Naive thymus-derived CD4-positive, alpha-beta T cell (primary cell): ENCODE measurements around the gene GATD1. TPM values are rescaled to one million over a fixed set of nuclear protein-coding genes. Genes with fewer than 3 reads are reported as not detected.

ENCODE experiments used
- ATAC-seq: fragments of 150-1000 bp; cut with Tn5 transposase; 2 replicates; pipeline ENCODE4 v1.10.0; 2021; ENCODE audit warnings: mild to moderate bottlenecking, moderate library complexity
- CTCF ChIA-PET: fragments of 350-600 bp; sonication (Branson Sonifier 250); formaldehyde crosslinking; loops from one replicate; lab custom pipeline; 2021; ENCODE audit warnings: antibody characterized with exemption; lab: Charles Lee
- POLR2A ChIA-PET: fragments of 350-600 bp; sonication (Branson Sonifier 250); formaldehyde crosslinking; loops from one replicate; lab custom pipeline; 2021; ENCODE audit warnings: antibody characterized with exemption, inconsistent platforms; lab: Charles Lee
- DNase-seq, 9 donors: peaks; one replicate each; pipeline versions ENCODE4 v3.0.0 to v3.0.0-alpha.2; 2020 to 2022; ENCODE audit warnings: mixed read lengths in 1 of 9
- H3K27ac ChIP-seq: one replicate; pipeline ENCODE4 v1.7.0; 2013; ENCODE audit warnings: mild to moderate bottlenecking, low read depth, low read length, moderate library complexity
- H3K27me3 ChIP-seq, 2 donors: one replicate each; pipeline ENCODE4 v1.7.0; 2013; ENCODE audit warnings: low read length in 2 of 2, mild to moderate bottlenecking in 2 of 2, moderate library complexity in 2 of 2; ENCODE audit not compliant: control insufficient read depth in 2 of 2, insufficient read depth in 2 of 2
- H3K36me3 ChIP-seq, 3 experiments: 1 replicate in 2 of 3; 2 replicates in 1 of 3; pipeline ENCODE4 v1.7.0; 2013; ENCODE audit warnings: low read length in 3 of 3, mild to moderate bottlenecking in 3 of 3, moderate library complexity in 1 of 3; ENCODE audit not compliant: insufficient read depth in 3 of 3, control insufficient read depth in 2 of 3
- H3K4me1 ChIP-seq, 2 donors: one replicate each; pipeline ENCODE4 v1.7.0; 2013; ENCODE audit warnings: low read length in 2 of 2, mild to moderate bottlenecking in 2 of 2, moderate library complexity in 1 of 2; ENCODE audit not compliant: control insufficient read depth in 2 of 2, insufficient read depth in 2 of 2
- H3K4me3 ChIP-seq: 2 replicates; pipeline ENCODE4 v1.7.0; 2013; ENCODE audit warnings: mild to moderate bottlenecking, low read length
- H3K9me3 ChIP-seq, 3 experiments: 1 replicate in 2 of 3; 2 replicates in 1 of 3; pipeline ENCODE4 v1.7.0; 2013; ENCODE audit warnings: low read length in 3 of 3; ENCODE audit not compliant: control insufficient read depth in 2 of 3
- H3K27ac Mint-ChIP-seq, 9 donors: one replicate each; pipeline ENCODE4 v1.8.0; 2020 to 2022; ENCODE audit warnings: mixed read lengths in 9 of 9, mild to moderate bottlenecking in 8 of 9, moderate library complexity in 5 of 9, inconsistent platforms in 2 of 9
- H3K27me3 Mint-ChIP-seq, 5 donors: one replicate each; pipeline ENCODE4 v1.8.0; 2021 to 2022; ENCODE audit warnings: mixed read lengths in 5 of 5, mild to moderate bottlenecking in 1 of 5
- H3K36me3 Mint-ChIP-seq, 5 donors: one replicate each; pipeline ENCODE4 v1.8.0; 2020 to 2022; ENCODE audit warnings: mixed read lengths in 5 of 5, mild to moderate bottlenecking in 3 of 5, inconsistent platforms in 1 of 5
- H3K4me1 Mint-ChIP-seq, 7 donors: one replicate each; pipeline ENCODE4 v1.8.0; 2020 to 2022; ENCODE audit warnings: mixed read lengths in 7 of 7, mild to moderate bottlenecking in 3 of 7, inconsistent platforms in 1 of 7
- H3K4me3 Mint-ChIP-seq, 10 donors: one replicate each; pipeline ENCODE4 v1.8.0; 2020 to 2022; ENCODE audit warnings: mild to moderate bottlenecking in 10 of 10, mixed read lengths in 10 of 10, moderate library complexity in 6 of 10, inconsistent platforms in 2 of 10
- H3K9me3 Mint-ChIP-seq, 11 donors: one replicate each; pipeline ENCODE4 v1.8.0; 2020 to 2022; ENCODE audit warnings: mixed read lengths in 11 of 11, mild to moderate bottlenecking in 4 of 11, inconsistent platforms in 1 of 11, moderate library complexity in 1 of 11
- intact Hi-C, 2 donors: fragments of 100-400 bp; cut with micrococcal nuclease; formaldehyde crosslinking; loops; one replicate each; pipeline ENCODE4 v1.15.1; 2023
- polyA plus RNA-seq, 2 donors: library from polyadenylated mRNA; unstranded; fragments of 300-500 nt; fragmentation: Illumina TruSeq; gene quantifications; one replicate each; pipeline ENCODE4 v1.2.3, GENCODE V29; 2021
- total RNA-seq, 6 experiments: library from RNA in 5 of 6; stranded (reverse) in 5 of 6; gene quantifications; 1 replicate in 5 of 6; 2 replicates in 1 of 6; pipeline ENCODE4 v1.2.3 and lab custom pipeline; 2021 to 2026

The GATD1 gene, protein sequence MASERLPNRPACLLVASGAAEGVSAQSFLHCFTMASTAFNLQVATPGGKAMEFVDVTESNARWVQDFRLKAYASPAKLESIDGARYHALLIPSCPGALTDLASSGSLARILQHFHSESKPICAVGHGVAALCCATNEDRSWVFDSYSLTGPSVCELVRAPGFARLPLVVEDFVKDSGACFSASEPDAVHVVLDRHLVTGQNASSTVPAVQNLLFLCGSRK
- total RNA-seq (10 to 100 TPM; 37.8 to 59.2 (median 52.9) TPM), polyA plus RNA-seq (10 to 100 TPM in 1 of 2 donors, 1 to 10 TPM in 1; 8.1 to 17.8 TPM), total RNA-seq (lab: John Stamatoyannopoulos, UW) (41.1 reads per million, percentile 67 among the genes with 10 or more reads in this experiment)

DNA sequence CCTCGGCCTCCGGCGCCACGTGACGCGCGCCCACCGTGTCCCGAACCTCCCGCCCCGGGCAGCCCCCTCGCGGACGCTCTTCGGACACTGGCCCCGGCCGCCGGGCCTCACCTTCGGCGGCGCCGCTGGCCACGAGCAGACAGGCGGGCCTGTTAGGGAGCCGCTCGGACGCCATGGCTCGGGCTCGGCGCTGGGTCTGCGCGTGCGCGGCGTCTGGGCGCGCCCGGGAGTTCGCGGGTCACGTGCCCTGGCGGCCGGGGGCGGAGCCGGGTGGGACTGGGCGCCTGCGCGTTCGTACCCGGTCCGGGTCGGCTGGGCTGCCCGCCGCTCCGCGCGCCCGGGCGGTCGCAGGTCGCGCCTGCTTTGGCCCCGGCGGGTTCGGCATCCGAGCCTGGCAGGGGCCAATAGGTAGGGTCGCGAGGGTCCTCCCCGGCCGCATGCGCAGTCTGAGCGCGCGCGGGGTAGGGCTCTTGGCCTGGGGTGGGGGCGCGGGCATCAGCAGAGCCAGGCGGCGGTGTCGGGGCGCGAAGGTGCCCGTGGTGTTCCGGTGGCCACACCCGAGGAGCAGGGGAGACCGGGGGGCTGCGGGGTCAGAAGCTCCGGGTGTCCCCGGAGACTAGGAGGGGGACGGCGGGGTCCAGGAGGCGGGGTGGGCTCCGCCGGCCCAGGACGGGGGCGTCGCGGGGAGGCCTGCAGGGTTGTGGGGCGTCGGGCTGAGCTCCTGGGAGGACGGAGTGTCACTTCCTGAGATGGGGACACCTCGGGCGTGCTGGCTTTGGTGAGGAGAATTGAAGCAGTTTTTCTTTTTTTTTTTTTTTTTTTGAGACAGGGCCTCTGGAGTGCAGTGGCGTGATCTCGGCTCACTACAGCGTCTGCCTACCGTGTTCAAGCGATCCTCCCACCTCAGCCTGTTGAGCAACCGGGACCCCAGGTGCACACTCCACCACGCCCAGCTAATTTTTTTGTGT, at the start of gene GATD1:
TSS of gene GATD1 (minus strand) at position 200 of the 968 bp plus-strand sequence. CDS start at position 175, 25 bp downstream.
- Histone ChIP-seq H3K27ac (peak within 1 kb of the TSS; percentile 85), H3K27me3 (no peaks in the 10 kb centered on the region), H3K4me1 (peaks cover 12 to 14% of the 10 kb centered on the region in 2 donors), H3K4me3 (peak within 1 kb of the TSS; percentile 59), H3K9me3 (no peaks in the 10 kb centered on the region), H3K36me3 (peaks cover 0 to 12% (median 0%) of the 10 kb centered on the region in 3 experiments)
- DNase-seq (peak; percentile 86 to 99 (median 93)), ATAC-seq (peak; percentile 93)
- Mint-ChIP-seq H3K9me3 (no peaks in the 10 kb centered on the region), H3K4me3 (peak within 1 kb of the TSS; percentile 72 to 91 (median 83)), H3K36me3 (no peaks in the 10 kb centered on the region), H3K27me3 (no peaks in the 10 kb centered on the region), H3K4me1 (peaks cover 7 to 29% (median 23%) of the 10 kb centered on the region in 7 donors), H3K27ac (peak within 1 kb of the TSS; percentile 40 to 92 (median 78))
- intact Hi-C loops, result loop anchor here (1.0 to 2.0 kb wide), 5 partner anchors 13 to 201 kb away; partner anchors contain the start of genes CEND1 (in 1 of the 2), PHRF1 (in 1 of the 2), RPLP2 (in 1 of the 2) and TALDO1 (in 1 of the 2)
- ChIA-PET POLR2A (interaction anchor here (0.8 to 3.0 kb wide), 7 partner anchors 13 to 51 kb away, joined by 3 to 18 read pairs (median 5); partner anchors contain the start of genes CEND1, PIDD1 and TALDO1), CTCF (interaction anchor here (2.0 kb wide), 1 partner anchor 14 kb away, joined by 6 read pairs; no protein-coding TSS in a partner anchor)

- Mint-ChIP-seq H3K9me3 (peaks cover 0 to 3% (median 0%) of the 10 kb centered on the region in 11 donors), H3K4me3 (peak overlapping the region; percentile 64 to 77 (median 70)), H3K36me3 (peaks cover 0 to 9% (median 3%) of the 10 kb centered on the region in 5 donors), H3K4me1 (peaks cover 0 to 35% (median 30%) of the 10 kb centered on the region in 7 donors), H3K27ac (peak overlapping the region in 2 of 9 donors; percentile 21 to 52), H3K27me3 (peaks cover 14 to 41% (median 19%) of the 10 kb centered on the region in 5 donors)
- ChIA-PET CTCF (no interaction called here), POLR2A (interaction anchor here (6.7 to 7.8 kb wide), 2 partner anchors 8 to 16 kb away, joined by 32 to 79 read pairs; partner anchors contain the start of genes PNPLA2, POLR2L and TSPAN4)
- ATAC-seq, result peak; percentile 10
- Histone ChIP-seq H3K4me3 (peak overlapping the region; percentile 37), H3K9me3 (no peaks in the 10 kb centered on the region), H3K27me3 (peaks cover 0 to 11% of the 10 kb centered on the region in 2 donors), H3K27ac (no peak overlapping the region), H3K4me1 (peaks cover 13 to 41% of the 10 kb centered on the region in 2 donors), H3K36me3 (peaks cover 0 to 34% (median 0%) of the 10 kb centered on the region in 3 experiments)
- intact Hi-C loops, result loop anchor here in 1 of 2 donors (2.0 kb wide), 1 partner anchor 16 kb away; the partner anchor contains the start of genes POLR2L and TSPAN4
- no peak for DNase-seq
These were observed 49.5 kb upstream of the GATD1 start for GRCh38 chr11:826836-827145.

DNA sequence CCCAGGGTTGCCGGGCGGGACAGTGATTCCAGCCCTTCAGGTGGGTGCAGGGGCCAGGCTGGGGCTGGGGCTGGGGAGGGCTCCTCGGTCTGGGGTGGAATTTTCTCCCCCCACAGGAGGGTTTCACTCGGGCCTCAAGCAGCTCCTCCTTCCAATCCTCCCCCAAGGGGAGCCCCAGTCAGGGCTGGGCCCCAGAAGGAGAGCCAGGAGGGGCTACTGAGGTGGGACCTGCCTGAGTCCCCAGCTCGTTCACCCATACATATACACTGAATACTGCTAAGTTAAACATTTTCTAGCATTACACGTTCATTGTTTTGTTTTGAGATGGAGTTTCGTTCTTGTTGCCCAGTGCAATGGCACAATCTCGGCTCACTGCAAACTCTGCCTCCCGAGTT, 48.9 kb upstream of the GATD1 start:
- H3K4me3 Mint-ChIP-seq, result peak overlapping the region; percentile 64 to 77 (median 70)
- peak overlapping the region in 1 of 9 donors; percentile 21 for H3K27ac Mint-ChIP-seq
- no peak for DNase-seq
- POLR2A ChIA-PET, result interaction anchor here (6.7 to 7.8 kb wide), 2 partner anchors 7 to 17 kb away, joined by 32 to 79 read pairs; partner anchors contain the start of genes PNPLA2, POLR2L and TSPAN4
- Histone ChIP-seq H3K36me3 (peaks cover 0 to 40% (median 0%) of the 10 kb centered on the region in 3 experiments), H3K4me3 (no peak overlapping the region), H3K9me3 (no peaks in the 10 kb centered on the region), H3K27me3 (peaks cover 0 to 11% of the 10 kb centered on the region in 2 donors), H3K4me1 (peaks cover 13 to 39% of the 10 kb centered on the region in 2 donors), H3K27ac (no peak overlapping the region)
- no peak for ATAC-seq
- peaks cover 0 to 37% (median 26%) of the 10 kb centered on the region in 7 donors for H3K4me1 Mint-ChIP-seq
- peaks cover 0 to 3% (median 0%) of the 10 kb centered on the region in 11 donors for H3K9me3 Mint-ChIP-seq
- intact Hi-C loops, result loop anchor here in 1 of 2 donors (2.0 kb wide), 1 partner anchor 17 kb away; the partner anchor contains the start of genes POLR2L and TSPAN4
- CTCF ChIA-PET, result no interaction called here
- H3K27me3 Mint-ChIP-seq, result peaks cover 12 to 35% (median 16%) of the 10 kb centered on the region in 5 donors
- H3K36me3 Mint-ChIP-seq, result peaks cover 0 to 9% (median 3%) of the 10 kb centered on the region in 5 donors

- peaks cover 0 to 3% (median 0%) of the 10 kb centered on the region in 11 donors for H3K9me3 Mint-ChIP-seq
- CTCF ChIA-PET, result no interaction called here
- DNase-seq (no peak), ATAC-seq (no peak)
- no peak overlapping the region for H3K27ac Mint-ChIP-seq
- peak overlapping the region in 1 of 10 donors; percentile 12 for H3K4me3 Mint-ChIP-seq
- peaks cover 11 to 30% (median 16%) of the 10 kb centered on the region in 5 donors for H3K27me3 Mint-ChIP-seq
- no peak overlapping the region for H3K4me3 ChIP-seq
- POLR2A ChIA-PET, result interaction anchor here (1.0 to 6.7 kb wide), 2 partner anchors 8 to 17 kb away, joined by 3 to 32 read pairs; partner anchors contain the start of genes POLR2L and TSPAN4
- no peaks in the 10 kb centered on the region for H3K9me3 ChIP-seq
- peaks cover 0 to 43% (median 32%) of the 10 kb centered on the region in 7 donors for H3K4me1 Mint-ChIP-seq
- peaks cover 0 to 46% (median 0%) of the 10 kb centered on the region in 3 experiments for H3K36me3 ChIP-seq
- intact Hi-C loops, result loop anchor here in 1 of 2 donors (2.0 kb wide), 1 partner anchor 17 kb away; the partner anchor contains the start of genes POLR2L and TSPAN4
- peaks cover 0 to 11% of the 10 kb centered on the region in 2 donors for H3K27me3 ChIP-seq
- H3K27ac ChIP-seq, result no peak overlapping the region
- peaks cover 17 to 39% of the 10 kb centered on the region in 2 donors for H3K4me1 ChIP-seq
- peaks cover 0 to 9% (median 3%) of the 10 kb centered on the region in 5 donors for H3K36me3 Mint-ChIP-seq
These were observed 48.3 kb upstream of the GATD1 start for GRCh38 chr11:825366-826226.

GRCh38 chr11:824942-825341, 47.7 kb upstream of the GATD1 start:
- intact Hi-C loops, result no loop called here
- CTCF ChIA-PET, result no interaction called here
- Mint-ChIP-seq H3K27me3 (peaks cover 11 to 26% (median 16%) of the 10 kb centered on the region in 5 donors), H3K9me3 (peaks cover 0 to 3% (median 0%) of the 10 kb centered on the region in 11 donors), H3K4me1 (peaks cover 0 to 45% (median 34%) of the 10 kb centered on the region in 7 donors), H3K27ac (no peak overlapping the region), H3K36me3 (peaks cover 0 to 9% (median 3%) of the 10 kb centered on the region in 5 donors), H3K4me3 (peak overlapping the region in 2 of 10 donors; percentile 12 to 17)
- Histone ChIP-seq H3K27ac (no peak overlapping the region), H3K27me3 (peaks cover 0 to 10% of the 10 kb centered on the region in 2 donors), H3K4me3 (no peak overlapping the region), H3K36me3 (peaks cover 0 to 51% (median 0%) of the 10 kb centered on the region in 3 experiments), H3K4me1 (peaks cover 23 to 37% of the 10 kb centered on the region in 2 donors), H3K9me3 (no peaks in the 10 kb centered on the region)
- POLR2A ChIA-PET, result interaction anchor here (1.0 to 6.7 kb wide), 2 partner anchors 9 to 18 kb away, joined by 3 to 32 read pairs; partner anchors contain the start of genes POLR2L and TSPAN4
- ATAC-seq (no peak), DNase-seq (no peak)
